IgD-negative memory B cell (primary cell): Measurements from ENCODE around the gene DIAPH2. TPM values are rescaled to one million over a fixed set of nuclear protein-coding genes. Genes with fewer than 3 reads are reported as not detected.
"Not testable (repeated sequence)": the region's sequence is repeated elsewhere in the genome, so short reads cannot be mapped to it uniquely, and the experiment has no call there.

Experiments used
- H3K27ac Mint-ChIP-seq, 3 donors: one replicate each; pipeline ENCODE4 v1.8.0; 2020 to 2022; ENCODE audit warnings: mild to moderate bottlenecking in 3 of 3, mixed read lengths in 3 of 3, moderate library complexity in 1 of 3
- H3K27me3 Mint-ChIP-seq: one replicate; pipeline ENCODE4 v1.8.0; 2021; ENCODE audit warnings: mixed read lengths
- H3K36me3 Mint-ChIP-seq: one replicate; pipeline ENCODE4 v1.8.0; 2020; ENCODE audit warnings: mild to moderate bottlenecking, mixed read lengths
- H3K4me1 Mint-ChIP-seq, 3 donors: one replicate each; pipeline ENCODE4 v1.8.0; 2020 to 2022; ENCODE audit warnings: mixed read lengths in 3 of 3, mild to moderate bottlenecking in 1 of 3
- H3K4me3 Mint-ChIP-seq, 4 donors: one replicate each; pipeline ENCODE4 v1.8.0; 2020 to 2022; ENCODE audit warnings: mild to moderate bottlenecking in 4 of 4, mixed read lengths in 4 of 4, moderate library complexity in 3 of 4
- H3K9me3 Mint-ChIP-seq, 3 donors: one replicate each; pipeline ENCODE4 v1.8.0; 2020 to 2021; ENCODE audit warnings: mixed read lengths in 3 of 3, mild to moderate bottlenecking in 1 of 3
- polyA plus RNA-seq: library from polyadenylated mRNA; unstranded; fragments of 300-500 nt; fragmentation: Illumina TruSeq; gene quantifications from one replicate; pipeline ENCODE4 v1.2.3, GENCODE V29; 2021

The DIAPH2 gene
- polyA plus RNA-seq, 1 donor from 2014 or later, result 12.6 TPM

GRCh38 chrX:96824166-96824565 lies 139.5 kb downstream of the DIAPH2 start:
- H3K27me3 Mint-ChIP-seq, result no peaks in the 10 kb centered on the region
- H3K36me3 Mint-ChIP-seq, result no peaks in the 10 kb centered on the region
- H3K4me1 Mint-ChIP-seq, result no peaks in the 10 kb centered on the region
- no peak overlapping the region for H3K27ac Mint-ChIP-seq
- no peak overlapping the region for H3K4me3 Mint-ChIP-seq
- peaks cover 0 to 2% (median 0%) of the 10 kb centered on the region in 3 donors for H3K9me3 Mint-ChIP-seq

- no peaks in the 10 kb centered on the region for H3K27me3 Mint-ChIP-seq
- H3K36me3 Mint-ChIP-seq, result no peaks in the 10 kb centered on the region
- no peak overlapping the region for H3K4me3 Mint-ChIP-seq
- no peaks in the 10 kb centered on the region for H3K9me3 Mint-ChIP-seq
- peaks cover 4 to 12% (median 8%) of the 10 kb centered on the region in 3 donors for H3K4me1 Mint-ChIP-seq
- no peak overlapping the region for H3K27ac Mint-ChIP-seq
Measured at GRCh38 chrX:96833333-96833732, 148.7 kb downstream of the DIAPH2 start.

GRCh38 chrX:96834137-96834536 lies 149.5 kb downstream of the DIAPH2 start:
- peak overlapping the region in 1 of 3 donors; percentile 43 for H3K27ac Mint-ChIP-seq
- no peak overlapping the region for H3K4me3 Mint-ChIP-seq
- no peaks in the 10 kb centered on the region for H3K36me3 Mint-ChIP-seq
- H3K9me3 Mint-ChIP-seq, result no peaks in the 10 kb centered on the region
- H3K4me1 Mint-ChIP-seq, result peaks cover 6 to 12% (median 8%) of the 10 kb centered on the region in 3 donors
- no peaks in the 10 kb centered on the region for H3K27me3 Mint-ChIP-seq

GRCh38 chrX:96835660-96836289 lies 151.1 kb downstream of the DIAPH2 start:
- no peaks in the 10 kb centered on the region for H3K36me3 Mint-ChIP-seq

GRCh38 chrX:96837808-96838207 lies 153.2 kb downstream of the DIAPH2 start:
- Mint-ChIP-seq H3K27me3 (no peaks in the 10 kb centered on the region), H3K36me3 (no peaks in the 10 kb centered on the region), H3K4me3 (peak overlapping the region in 3 of 4 donors; percentile 30 to 76 (median 70)), H3K27ac (peak overlapping the region in 2 of 3 donors; percentile 18 to 95), H3K4me1 (peaks cover 6 to 12% (median 6%) of the 10 kb centered on the region in 3 donors), H3K9me3 (no peaks in the 10 kb centered on the region)

More at GRCh38 chrX:96835660-96836289, 151.1 kb downstream of the DIAPH2 start:
- Mint-ChIP-seq H3K4me3 (peak overlapping the region; percentile 16 to 62 (median 29)), H3K27ac (peak overlapping the region; percentile 74 to 80 (median 74)), H3K9me3 (no peaks in the 10 kb centered on the region), H3K27me3 (no peaks in the 10 kb centered on the region), H3K4me1 (peaks cover 6 to 12% (median 8%) of the 10 kb centered on the region in 3 donors)

GRCh38 chrX:96838537-96838936 lies 153.9 kb downstream of the DIAPH2 start:
- Mint-ChIP-seq H3K4me3 (peak overlapping the region in 1 of 4 donors; percentile 41), H3K36me3 (no peaks in the 10 kb centered on the region), H3K4me1 (peaks cover 6 to 12% (median 6%) of the 10 kb centered on the region in 3 donors), H3K27ac (peak overlapping the region in 2 of 3 donors; percentile 27 to 95), H3K27me3 (no peaks in the 10 kb centered on the region), H3K9me3 (no peaks in the 10 kb centered on the region)

- Mint-ChIP-seq H3K4me3 (no peak overlapping the region), H3K27ac (no peak overlapping the region), H3K4me1 (peaks cover 1 to 8% (median 2%) of the 10 kb centered on the region in 3 donors), H3K9me3 (no peaks in the 10 kb centered on the region), H3K36me3 (no peaks in the 10 kb centered on the region), H3K27me3 (no peaks in the 10 kb centered on the region)
Measured at GRCh38 chrX:96841325-96841724, 156.7 kb downstream of the DIAPH2 start.

DNA sequence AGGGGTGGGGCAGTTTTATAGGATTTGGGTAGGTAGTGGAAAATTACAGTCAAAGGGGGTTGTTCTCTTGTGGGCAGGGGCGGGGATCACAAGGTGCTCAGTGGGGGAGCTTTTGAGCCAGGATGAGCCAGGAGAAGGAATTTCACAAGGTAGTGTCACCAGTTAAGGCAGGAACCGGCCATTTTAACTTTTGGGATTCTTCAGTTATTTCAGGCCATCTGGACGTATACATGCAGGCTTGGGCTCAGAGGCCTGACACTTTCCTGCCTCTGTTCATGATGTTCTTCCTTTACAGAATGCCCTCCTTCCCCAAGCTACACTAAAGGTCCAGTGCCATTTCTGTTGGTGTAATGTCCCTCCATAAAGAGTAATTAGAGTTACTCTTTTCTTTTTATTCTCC lies 157.2 kb downstream of the DIAPH2 start:
- H3K36me3 Mint-ChIP-seq, H3K27me3 Mint-ChIP-seq, H3K27ac Mint-ChIP-seq, H3K9me3 Mint-ChIP-seq, H3K4me1 Mint-ChIP-seq, H3K4me3 Mint-ChIP-seq: not testable (repeated sequence)

GRCh38 chrX:96843566-96843965 lies 158.9 kb downstream of the DIAPH2 start:
- no peaks in the 10 kb centered on the region for H3K4me1 Mint-ChIP-seq
- no peaks in the 10 kb centered on the region for H3K27me3 Mint-ChIP-seq
- H3K4me3 Mint-ChIP-seq, result peak overlapping the region in 1 of 4 donors; percentile 29
- H3K36me3 Mint-ChIP-seq, result no peaks in the 10 kb centered on the region
- H3K27ac Mint-ChIP-seq, result no peak overlapping the region
- no peaks in the 10 kb centered on the region for H3K9me3 Mint-ChIP-seq

DNA sequence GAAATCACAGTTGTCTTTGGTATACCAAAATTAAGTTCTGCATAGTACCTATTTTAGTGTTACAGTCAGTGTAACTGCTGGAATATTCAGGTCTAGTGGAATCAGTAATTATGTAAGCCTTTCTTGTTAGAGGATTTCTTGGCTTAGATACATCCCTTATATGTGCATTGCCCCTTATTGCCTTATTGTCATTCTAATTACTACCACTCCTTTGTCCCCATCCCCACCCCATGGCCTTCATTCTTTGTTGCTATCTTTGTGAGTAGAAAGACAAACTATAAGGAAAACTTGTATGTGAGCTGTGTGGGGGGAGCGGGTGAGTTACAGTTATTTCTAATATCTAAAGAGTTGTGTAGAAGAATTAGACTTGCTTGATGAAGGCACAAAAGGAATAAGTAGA lies 162.2 kb downstream of the DIAPH2 start:
- no peak overlapping the region for H3K4me3 Mint-ChIP-seq

DNA sequence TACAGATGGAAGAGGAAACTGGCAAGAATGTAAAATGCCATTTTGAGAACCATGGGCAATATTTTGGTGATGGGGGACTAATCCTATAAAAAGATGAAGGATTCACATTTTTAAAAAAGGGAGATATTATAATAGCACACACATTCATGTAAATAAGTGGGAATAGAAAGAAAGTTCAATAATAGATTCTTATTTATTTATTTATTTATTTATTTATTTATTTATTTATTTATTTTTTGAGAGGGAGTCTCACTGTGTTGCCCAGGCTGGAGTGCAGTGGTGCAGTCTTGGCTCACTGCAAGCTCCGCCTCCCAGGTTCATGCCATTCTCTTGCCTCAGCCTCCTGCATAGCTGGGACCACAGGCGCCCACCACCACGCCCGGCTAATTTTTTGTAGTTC lies 174.8 kb downstream of the DIAPH2 start:
- peaks cover 6 to 12% (median 11%) of the 10 kb centered on the region in 3 donors for H3K4me1 Mint-ChIP-seq
- not testable (repeated sequence) for H3K36me3 Mint-ChIP-seq, H3K9me3 Mint-ChIP-seq, H3K27ac Mint-ChIP-seq, H3K27me3 Mint-ChIP-seq, H3K4me3 Mint-ChIP-seq

More for the DNA sequence above, 162.2 kb downstream of the DIAPH2 start:
- no peaks in the 10 kb centered on the region for H3K27me3 Mint-ChIP-seq
- no peaks in the 10 kb centered on the region for H3K4me1 Mint-ChIP-seq
- no peak overlapping the region for H3K27ac Mint-ChIP-seq
- no peaks in the 10 kb centered on the region for H3K36me3 Mint-ChIP-seq
- H3K9me3 Mint-ChIP-seq, result no peaks in the 10 kb centered on the region

DNA sequence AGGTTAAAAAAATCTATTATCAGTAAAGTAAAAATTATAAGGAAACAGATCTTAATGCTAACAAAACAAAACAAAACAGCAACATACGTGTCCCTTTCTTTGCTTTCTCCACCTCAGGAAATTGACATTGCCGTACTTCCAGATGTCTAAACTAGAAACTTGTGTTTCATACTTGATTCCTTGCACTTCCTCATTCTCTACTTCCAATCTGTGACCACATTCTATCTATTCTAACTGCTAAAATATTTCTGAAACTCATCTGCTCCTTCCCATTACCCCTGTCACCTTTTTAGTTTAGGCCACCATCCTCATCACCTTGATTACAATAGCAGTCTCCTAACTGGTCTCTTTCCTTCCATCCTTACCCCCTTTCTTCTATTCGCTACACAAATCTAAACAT lies 176.6 kb downstream of the DIAPH2 start:
- H3K4me3 Mint-ChIP-seq, result peak overlapping the region in 1 of 4 donors; percentile 18
- H3K27me3 Mint-ChIP-seq, result no peaks in the 10 kb centered on the region
- H3K4me1 Mint-ChIP-seq, result peaks cover 6 to 12% (median 11%) of the 10 kb centered on the region in 3 donors
- H3K9me3 Mint-ChIP-seq, result no peaks in the 10 kb centered on the region
- no peak overlapping the region for H3K27ac Mint-ChIP-seq
- no peaks in the 10 kb centered on the region for H3K36me3 Mint-ChIP-seq

DNA sequence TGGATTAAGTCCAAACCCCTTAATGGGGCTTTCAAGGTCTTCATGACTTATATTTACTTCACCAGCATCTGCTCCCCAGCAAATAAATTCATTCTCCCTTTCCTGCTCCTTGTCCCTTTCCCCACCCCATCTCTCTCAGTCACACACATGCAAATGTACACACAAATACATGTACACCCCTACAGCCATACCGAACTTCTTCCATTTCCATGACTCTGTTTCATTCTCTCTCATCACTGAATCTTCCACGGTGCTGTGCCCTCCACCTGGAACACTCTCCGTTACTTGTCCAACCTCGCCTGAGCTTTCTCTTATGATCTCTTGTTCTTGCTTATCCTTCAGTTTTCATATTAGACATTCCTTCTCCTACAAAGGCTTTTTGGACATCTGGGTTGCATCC lies 177.0 kb downstream of the DIAPH2 start:
- Mint-ChIP-seq H3K27me3 (no peaks in the 10 kb centered on the region), H3K4me1 (peaks cover 6 to 11% (median 11%) of the 10 kb centered on the region in 3 donors), H3K36me3 (no peaks in the 10 kb centered on the region), H3K9me3 (no peaks in the 10 kb centered on the region), H3K27ac (no peak overlapping the region), H3K4me3 (no peak overlapping the region)

DNA sequence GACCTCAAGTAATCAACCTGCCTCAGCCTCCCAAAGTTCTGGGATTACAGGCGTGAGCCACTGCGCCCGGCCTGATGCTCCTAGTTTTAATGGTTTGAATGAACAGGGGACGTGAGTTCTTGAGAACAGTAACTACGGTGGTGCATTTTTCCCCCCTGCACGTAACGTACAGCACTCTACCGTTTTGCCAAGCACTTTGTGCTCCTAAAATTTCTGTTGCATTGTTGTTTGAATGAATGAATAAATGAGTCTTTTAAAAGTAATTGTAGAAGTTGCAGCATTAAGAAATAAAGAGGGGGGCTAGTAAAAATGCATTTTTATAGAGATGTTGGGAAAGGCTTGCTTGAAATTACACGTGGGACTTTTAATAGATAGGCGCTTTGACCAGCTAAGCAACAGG lies 199.0 kb downstream of the DIAPH2 start, which contains the start of gene RPA4:
RPA4 (plus strand) TSS at position 301 of the 400 bp plus-strand sequence. CDS start 403 bp downstream, outside the sequence.
- H3K27ac Mint-ChIP-seq, result no peak within 1 kb of the TSS
- no peaks in the 10 kb centered on the region for H3K4me1 Mint-ChIP-seq

DNA sequence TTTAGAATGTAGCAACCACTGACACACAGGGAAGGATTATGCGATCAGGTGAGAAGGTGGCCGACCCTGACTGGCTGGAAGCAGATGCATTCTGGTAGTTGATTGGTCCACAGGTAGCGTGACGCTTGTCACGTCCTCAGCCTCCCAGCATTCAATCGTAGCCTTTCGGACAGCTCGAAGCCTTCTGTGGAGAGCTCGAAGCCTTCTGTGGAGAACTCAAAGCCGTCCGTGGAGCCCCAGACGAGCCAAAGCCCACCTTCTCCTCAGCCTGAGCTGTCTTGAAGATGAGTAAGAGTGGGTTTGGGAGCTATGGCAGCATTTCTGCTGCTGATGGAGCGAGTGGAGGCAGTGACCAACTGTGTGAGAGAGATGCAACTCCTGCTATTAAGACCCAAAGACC lies 199.4 kb downstream of the DIAPH2 start:
- H3K9me3 Mint-ChIP-seq, result no peaks in the 10 kb centered on the region

More for the DNA sequence above, 199.0 kb downstream of the DIAPH2 start, which contains the start of gene RPA4:
- no peak within 1 kb of the TSS for H3K4me3 Mint-ChIP-seq
- H3K27me3 Mint-ChIP-seq, result no peaks in the 10 kb centered on the region
- no peaks in the 10 kb centered on the region for H3K9me3 Mint-ChIP-seq
- H3K36me3 Mint-ChIP-seq, result no peaks in the 10 kb centered on the region

DNA sequence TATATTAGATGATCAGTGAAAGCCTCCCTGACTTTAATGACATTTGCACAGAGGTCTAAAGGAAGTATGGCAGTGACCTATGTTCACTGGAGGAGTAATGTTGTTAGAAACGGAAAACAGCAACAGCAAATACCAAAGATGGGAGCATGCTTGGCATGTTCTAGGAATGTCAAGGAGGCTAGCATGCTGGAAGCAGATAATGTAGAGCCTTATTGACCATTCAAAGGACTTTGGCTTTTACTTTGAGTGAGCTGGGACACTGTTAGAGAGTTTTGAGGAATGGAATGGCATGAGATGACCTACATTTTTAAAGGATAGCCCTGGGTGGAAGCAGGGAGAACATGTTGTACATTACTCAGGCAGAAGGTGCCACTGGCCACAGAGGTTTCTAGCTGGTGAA lies 205.1 kb downstream of the DIAPH2 start:
- Mint-ChIP-seq H3K9me3 (no peaks in the 10 kb centered on the region), H3K4me1 (no peaks in the 10 kb centered on the region), H3K36me3 (peaks cover 4% of the 10 kb centered on the region), H3K27me3 (no peaks in the 10 kb centered on the region), H3K27ac (no peak overlapping the region), H3K4me3 (no peak overlapping the region)

More for the DNA sequence above, 199.4 kb downstream of the DIAPH2 start:
- H3K4me3 Mint-ChIP-seq, result no peak overlapping the region
- no peaks in the 10 kb centered on the region for H3K27me3 Mint-ChIP-seq
- no peak overlapping the region for H3K27ac Mint-ChIP-seq
- H3K4me1 Mint-ChIP-seq, result no peaks in the 10 kb centered on the region
- no peaks in the 10 kb centered on the region for H3K36me3 Mint-ChIP-seq
